Inflammatory macrophage treated with lipopolysaccharide for 4 hours (primary cell): ENCODE data around the gene DYNLT4.
"Not testable (repeated sequence)": the region's sequence is repeated elsewhere in the genome, so short reads cannot be mapped to it uniquely, and the experiment has no call there.

Experiments used
- DNase-seq: peaks from one replicate; pipeline ENCODE4 v3.0.0-alpha.2; 2020

The DYNLT4 gene, protein sequence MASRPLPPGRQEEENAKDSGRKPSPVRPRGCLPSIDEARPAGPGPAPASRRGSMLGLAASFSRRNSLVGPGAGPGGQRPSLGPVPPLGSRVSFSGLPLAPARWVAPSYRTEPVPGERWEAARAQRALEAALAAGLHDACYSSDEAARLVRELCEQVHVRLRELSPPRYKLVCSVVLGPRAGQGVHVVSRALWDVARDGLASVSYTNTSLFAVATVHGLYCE

DNA sequence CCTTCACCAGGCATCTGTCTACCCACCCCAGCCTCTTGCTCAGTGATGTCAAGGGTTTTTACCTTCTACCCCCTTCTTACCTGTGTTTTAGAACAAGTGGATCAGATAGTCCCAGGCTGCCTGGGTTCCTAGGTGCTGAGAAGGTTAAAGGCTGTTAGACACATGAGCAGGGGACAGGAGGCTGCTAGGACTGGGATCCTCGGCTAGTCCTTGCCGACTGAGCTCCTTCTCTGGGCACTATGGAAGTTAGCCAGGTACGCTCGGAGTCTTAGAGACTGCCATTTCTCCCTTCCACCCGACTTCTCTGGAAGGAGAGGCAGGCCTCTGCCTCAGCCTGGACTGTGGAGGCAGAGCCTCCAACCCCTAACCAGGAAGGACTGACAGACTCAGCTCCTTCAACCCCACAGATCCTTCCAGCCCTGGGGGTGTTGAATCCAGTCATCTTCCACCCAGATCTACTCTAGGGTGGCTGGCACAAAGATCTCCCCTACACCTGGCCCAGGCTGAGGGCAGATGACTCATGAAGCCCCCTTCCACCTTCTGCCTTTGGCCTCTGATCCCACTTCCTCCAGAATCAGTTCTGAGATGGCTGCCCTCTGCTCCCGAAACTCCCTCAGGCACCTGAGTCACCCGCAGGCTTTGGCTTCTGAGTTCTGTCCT is at the start of gene DYNLT4:
DYNLT4 (minus strand) TSS at position 648 of the 660 bp plus-strand sequence. CDS start 683 bp downstream, outside the sequence.
- no peak for DNase-seq

DNA sequence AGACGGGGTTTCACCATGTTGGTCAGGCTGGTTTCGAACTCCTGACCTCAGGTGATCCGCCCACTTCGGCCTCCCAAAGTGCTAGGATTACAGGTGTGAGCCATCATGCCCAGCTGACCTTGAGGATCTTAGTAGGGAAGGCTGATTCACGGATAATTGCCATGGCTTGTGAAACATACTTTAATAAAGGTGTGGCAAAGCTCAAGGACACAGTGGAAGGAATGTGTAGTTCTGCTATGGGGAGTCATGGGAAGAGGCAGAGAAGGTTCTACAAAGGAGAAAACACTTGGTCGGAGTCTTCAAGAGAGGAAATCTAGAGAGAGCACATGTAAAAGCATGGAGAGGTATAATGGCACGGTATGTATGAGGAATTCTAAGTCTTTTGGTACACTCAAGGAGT is 48.6 kb upstream of the DYNLT4 start:
- DNase-seq, result no peak

DNA sequence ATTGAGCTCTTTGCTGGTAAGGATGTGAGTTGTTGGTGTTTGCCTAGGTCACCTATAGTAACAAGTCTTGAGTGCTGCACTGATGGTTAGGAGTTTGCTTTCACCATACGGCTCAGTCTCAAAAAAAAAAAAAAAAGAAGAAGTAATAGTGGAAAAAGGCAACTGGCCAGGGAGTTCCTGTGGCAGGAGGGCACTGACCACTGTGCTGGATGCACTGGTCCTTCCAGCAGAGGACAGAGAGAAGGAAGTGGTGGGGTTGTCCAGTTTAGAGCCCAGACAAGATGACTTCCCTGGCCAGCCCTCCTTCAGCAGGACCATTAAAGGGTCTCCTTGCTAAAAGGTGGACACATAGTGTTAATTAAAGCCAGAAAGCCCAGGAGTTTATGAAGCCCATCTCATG is 47.8 kb upstream of the DYNLT4 start:
- no peak for DNase-seq

DNA sequence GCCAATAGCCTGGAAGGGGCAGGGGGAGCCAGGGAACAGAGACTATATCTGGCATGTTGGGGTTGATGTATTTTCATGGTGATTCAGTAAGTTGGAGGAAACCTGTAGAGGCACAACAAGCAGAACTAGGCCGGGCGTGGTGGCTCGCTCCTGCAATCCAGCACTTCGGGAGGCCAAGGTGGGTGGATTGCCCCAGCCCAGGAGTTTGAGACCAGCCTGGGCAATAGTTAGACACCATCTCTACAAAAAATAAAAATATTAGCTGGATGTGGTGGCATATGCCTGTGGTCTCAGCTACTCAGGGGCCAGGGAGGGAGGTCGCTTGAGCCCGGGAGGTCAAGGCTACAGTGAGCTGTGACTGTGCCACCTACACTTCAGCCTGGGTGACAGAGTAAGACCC is 46.0 kb upstream of the DYNLT4 start:
- DNase-seq, result no peak

DNA sequence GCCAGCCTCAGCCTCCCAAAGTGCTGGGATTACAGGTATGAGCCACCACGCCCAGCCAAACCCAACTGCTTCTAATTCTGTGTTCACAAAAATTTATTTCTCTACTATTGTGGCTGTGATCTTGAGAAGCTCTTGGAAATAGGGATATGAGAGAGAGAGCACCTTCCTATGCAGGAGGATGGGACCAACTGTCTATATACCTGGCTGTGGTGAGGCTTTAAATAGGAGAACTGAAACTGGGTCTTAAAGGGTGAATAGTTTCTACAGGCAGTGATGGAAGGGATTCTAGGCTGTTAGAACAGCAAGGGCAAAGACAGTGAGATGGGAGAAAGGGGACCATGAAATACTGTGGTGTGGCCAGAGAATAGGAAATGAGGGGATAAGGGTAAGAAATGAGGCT is 44.2 kb upstream of the DYNLT4 start:
- no peak for DNase-seq

DNA sequence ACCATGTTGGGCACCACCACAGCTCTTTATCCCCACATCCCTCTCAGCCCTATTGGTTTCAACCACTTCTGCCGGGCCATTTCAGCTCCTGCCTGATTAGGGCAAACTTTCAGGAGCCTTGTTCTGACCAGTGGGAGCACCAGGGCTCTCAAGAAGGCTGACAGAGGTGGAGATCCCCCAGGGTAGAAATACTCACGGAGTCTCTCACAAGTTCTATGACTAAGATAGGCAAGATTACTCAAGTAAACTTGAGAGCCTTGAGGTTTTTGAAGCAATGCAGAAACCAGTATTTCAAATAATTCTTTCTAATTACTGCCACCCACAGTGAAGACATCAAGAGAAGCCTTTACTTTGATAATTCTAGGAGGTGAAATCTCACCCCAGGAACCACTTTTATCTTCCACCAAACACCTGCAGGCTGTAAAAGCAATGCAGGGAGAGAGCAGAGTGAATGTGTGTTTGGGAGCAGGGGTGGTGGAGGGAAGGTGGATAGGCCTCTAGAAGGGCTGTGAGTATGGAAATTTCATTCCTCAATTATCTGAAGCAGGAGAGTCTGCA is 42.5 kb upstream of the DYNLT4 start:
- DNase-seq, result no peak

DNA sequence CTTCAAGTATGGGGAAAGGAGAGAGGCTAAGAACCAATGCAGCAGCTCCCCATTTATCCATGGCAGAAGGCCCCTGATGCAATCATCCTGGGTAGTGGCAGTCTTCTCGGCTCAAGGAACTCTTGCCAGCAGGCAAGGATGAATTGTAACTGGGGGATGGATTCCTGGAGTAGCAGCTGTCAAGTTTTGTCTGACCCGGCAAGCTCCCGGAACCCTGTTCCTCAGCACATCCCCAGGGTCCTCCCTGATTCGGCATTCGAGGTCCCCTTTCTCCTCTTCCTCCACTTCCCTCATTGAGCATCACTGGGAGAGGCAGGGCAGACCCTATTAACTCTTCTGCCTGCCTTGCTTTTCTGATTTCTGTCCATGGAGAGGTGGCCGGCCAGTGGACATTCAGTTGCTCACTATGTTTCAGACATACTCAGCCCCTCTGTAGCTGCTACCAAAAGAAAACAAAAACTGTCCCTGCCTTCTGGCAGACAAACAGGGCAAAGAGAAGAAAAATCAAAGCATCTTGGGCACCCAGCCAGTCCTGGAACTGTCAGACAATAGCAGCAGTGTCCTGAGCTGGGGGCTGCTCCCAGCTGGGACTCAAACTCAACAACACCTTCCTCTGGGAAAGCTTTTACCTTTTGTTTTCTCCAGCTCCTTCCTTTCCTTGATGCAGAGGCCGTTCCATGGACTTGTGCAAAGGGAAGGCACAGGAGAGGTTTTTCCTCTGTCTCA is 41.5 kb upstream of the DYNLT4 start:
- no peak for DNase-seq

DNA sequence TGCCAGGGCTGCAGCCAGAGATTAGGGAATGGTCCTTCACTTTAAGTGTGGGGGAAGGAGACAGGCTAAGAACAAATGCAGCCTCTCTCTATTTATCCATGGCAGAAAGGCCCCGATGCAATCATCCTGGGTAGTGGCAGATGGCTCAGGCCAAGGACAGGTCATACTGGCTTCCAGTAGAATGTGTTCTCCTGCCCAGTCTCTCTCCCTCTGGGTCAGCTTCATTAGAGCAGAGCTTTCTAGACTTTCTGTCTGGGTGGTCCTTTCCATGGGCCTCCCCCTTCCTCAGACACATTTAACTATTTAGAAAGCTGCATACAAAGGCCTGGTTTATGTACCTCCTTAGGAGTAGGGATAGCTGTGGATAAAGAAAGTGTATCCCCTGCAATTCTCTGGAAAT is 40.7 kb upstream of the DYNLT4 start:
- DNase-seq, result no peak

DNA sequence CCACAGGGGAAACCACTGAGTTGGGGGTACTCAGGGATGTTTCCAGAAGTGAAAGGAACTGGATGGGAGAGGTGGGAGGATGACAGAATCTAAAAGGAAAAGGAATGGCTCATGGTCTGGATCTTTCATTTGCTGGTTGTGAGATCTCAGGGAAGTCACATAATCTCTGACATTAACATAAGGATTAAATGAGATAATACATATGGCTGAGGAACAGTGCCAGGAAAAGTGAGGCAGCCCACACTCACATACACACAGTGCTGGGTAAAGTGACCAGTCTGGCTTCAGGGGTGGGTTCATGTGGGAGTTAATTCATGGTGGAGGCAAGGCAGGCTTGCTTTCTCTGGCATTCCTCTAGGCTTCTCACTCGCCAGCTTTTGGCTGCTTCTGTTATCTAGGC is 39.8 kb upstream of the DYNLT4 start:
- DNase-seq, result no peak

DNA sequence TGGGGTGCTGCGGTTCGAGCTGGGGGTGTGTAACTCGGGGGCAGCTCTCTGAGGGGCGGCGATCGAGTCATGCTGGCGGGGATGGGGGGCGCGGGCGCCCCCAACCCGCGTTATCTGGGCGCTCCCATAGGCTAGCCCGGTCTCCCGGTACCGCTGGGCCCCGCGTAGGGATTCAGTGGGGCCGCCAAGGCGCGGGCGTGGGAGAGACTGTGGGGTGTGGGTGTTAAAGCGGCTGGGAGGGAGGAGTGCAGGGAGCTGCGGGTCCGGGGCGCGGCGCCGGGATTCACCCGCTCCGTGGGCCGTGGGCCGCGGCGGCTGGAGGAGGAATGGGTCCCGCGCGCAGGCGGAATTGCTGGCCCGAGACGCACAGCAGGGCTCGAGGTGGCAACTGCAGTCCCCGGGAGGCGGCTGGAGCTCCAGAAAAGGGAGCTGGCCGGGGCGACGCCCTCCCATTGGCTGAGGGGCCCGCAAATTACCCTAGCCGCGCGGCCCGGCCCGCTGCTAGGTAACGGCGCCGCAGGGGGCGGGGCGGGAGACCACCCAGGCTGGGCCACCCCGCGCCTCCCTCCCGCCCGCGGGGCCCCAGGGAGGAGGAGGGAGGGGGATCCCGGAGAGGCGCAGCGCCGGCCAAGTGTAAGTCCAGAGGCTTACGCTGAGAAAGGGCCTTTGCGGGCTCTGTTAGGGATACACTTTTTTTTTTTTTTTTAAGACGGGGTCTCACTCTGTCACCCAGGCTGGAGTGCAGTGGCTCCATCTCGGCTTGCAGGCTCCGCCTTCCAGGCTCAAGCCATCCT is 35.9 kb upstream of the DYNLT4 start, which contains the start of gene PTCH2:
PTCH2 (minus strand) TSS at position 392 of the 794 bp plus-strand sequence; CDS start at position 71, 321 bp downstream.
- no peak for DNase-seq

DNA sequence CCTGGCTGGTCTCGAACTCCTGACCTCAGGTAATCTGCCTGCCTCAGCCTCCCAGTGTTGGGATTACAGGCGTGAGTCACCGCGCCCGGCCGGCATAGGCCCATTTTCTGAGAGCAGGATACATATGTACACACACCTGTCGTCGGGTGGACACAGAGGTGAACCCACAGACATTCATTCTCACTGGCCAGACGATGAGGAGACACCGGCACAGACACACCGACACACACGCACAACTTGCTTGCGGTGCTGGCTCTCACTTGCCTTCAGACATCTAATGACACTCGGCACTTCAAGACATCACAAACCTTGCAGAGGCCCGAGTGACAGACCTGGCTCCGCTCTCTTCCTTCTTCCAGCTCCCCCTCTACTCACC is 35.3 kb upstream of the DYNLT4 start:
- DNase-seq, result no peak

DNA sequence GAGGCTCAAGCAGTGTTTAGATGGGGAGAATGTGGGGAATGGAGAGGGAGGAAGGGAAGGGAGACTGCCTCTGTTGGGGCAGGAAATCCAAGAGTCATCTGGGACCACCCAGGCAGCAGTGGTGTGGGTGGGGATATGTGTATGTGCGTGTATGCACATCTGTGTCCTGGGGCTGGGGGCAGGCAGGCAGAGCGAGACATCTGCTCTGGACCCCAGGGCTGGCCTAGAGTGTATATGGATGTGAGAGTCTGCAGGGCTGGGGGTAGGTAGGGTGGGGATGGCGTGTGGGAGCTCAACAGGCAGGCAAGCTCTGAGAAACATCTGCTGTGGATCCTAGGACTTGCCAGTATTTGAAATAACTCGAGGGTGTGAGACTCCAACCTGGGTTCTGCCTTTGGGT is 32.4 kb upstream of the DYNLT4 start:
- no peak for DNase-seq

DNA sequence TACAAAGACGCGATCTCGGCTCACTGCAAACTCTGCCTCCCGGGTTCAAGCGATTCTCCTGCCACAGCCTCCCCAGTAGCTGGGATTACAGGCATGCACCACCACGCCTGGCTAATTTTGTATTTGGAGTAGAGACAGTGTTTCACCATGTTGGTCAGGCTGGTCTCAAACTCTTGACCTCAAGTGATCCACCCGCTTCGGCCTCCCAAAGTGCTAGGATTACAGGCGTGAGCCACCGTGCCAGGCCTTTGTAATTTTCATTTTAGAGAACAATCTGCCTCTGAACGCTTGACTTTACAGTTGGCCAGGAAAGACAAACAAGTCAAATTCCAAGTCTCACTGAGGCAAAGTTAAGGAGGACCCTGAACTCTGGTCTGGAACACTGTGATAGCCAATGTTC is 31.1 kb upstream of the DYNLT4 start:
- DNase-seq, result not testable (repeated sequence)

DNA sequence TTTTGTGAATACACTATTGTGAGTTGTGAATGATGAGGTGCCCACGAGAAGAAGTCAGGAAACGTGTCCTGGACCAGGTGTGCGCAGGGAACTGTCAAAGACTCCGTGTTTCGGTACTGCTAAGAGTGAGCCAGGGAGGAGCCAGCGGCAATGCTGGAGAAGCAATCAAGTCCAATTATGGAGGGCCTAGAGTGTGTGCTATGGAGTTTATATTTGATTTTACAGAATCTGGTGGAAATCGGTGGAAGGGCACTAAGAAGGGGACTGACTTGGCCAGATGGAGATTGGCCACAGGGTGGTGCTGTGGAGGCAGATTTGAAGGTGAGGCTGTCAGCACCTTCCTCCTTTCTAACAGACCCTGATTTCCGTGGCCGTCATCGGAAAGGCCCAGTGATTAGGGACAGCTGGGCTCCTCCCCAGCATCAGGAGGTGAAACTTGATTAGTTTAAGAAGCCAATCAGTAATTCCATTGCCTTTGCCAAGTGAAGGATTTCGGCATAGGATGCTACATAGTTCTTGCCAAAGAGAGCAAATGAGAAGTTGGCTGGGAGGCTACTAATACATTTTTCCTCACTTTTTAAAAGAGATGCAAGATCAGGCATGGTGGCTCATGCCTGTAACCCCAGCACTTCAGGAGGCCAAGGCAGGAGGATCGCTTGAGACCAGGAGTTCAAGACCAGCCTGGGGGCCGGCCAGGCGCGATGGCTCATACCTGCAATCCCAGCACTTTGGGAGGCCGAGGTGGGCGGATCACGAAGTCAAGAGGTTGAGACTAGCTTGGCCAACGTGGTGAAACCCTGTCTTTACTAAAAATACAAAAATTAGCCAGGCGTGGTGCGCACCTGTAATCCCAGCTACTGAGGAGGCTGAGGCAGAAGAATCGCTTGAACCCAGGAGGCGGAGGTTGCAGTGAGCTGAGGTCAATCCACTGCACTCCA is 28.9 kb upstream of the DYNLT4 start:
- peak; percentile 82 for DNase-seq

DNA sequence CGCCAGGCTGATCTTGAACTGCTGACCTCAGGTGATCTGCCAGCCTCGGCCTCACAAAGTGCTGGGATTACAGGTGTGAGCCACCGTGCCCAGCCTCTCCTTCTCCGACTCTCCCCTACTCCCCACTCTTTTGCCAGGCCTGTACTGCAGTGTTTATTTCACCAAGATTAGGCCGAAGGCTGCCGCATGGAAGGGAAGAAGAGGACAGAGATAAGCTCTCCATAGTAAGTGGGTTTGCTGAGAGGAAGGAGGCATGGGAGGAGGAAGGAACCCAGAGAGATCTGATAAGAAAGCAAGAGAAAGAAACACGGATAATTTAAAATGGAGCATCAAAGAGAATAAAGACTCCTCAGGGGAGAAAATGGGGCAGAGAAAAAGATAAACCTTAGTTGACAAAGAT is 27.2 kb upstream of the DYNLT4 start:
- DNase-seq, result no peak

DNA sequence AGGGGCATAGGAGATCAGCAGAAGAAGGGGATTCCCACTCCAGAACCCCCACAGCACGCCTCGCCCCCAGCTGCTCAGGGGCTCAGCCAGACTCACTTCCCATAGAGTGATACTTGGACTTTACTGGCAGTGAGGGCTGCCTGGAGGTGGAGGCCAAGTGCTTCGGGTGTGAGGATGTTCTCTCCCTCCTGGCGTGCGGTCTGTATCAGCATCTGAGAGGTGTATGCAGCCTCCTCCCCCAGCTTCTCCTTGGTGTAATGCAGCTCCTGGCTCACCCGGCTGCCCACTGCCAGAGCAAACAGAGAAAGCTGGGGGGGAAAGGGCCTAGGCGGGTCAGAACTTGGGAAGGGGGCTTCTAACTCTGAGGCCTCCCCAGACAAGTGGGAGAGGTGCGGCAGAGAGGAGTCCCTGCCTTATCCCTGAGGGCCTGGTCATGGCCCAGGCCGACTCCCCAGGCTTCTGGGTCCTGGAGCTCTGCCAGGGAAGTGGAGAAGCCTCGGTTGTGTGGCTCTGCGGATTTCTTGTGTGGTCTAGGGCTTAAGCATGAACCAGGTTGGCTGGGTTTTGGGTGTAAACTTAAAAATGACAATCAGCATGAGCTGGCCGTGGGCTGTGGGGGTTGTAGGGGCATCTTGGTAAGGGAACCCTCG is 25.0 kb upstream of the DYNLT4 start:
- no peak for DNase-seq

DNA sequence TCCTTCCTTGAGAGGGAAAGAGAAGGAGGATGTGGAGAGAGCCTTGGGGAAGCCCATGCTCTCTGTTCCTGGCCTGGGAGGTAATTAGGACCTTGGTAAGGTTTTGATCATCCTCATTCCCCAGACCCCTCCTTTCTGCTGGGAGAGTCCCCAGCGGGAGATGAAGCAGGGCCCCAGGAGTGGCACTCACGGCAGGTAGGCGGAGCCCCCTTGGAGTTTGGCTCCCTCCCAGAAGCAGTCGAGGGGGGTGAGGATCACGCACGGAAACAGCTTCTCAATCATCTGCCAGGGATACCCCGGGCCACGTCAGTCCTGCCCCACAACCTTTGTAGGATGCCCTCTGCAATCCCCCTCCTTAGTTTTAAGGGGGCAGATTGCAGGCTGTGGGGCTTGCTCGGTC is 24.4 kb upstream of the DYNLT4 start:
- no peak for DNase-seq

DNA sequence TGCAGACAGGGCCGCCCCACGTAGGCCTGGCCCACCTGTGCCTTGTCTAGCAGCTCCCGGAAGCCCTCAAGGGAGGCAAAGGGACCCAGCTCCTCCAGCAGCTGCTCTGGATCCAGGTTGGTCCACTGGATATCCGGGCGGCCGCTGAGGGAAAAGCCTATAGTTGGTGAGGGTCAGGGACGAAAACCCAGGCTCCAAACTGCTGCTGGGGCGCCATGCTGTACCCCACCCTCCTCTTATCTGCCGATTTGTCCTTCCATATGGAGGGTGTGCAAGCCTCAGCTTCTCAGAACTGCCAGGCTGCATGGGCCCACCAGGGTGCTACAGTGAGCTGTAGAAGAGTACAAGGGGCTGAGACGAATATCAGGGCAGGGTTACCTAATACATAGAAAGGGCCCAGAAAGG is 23.8 kb upstream of the DYNLT4 start:
- DNase-seq, result no peak

DNA sequence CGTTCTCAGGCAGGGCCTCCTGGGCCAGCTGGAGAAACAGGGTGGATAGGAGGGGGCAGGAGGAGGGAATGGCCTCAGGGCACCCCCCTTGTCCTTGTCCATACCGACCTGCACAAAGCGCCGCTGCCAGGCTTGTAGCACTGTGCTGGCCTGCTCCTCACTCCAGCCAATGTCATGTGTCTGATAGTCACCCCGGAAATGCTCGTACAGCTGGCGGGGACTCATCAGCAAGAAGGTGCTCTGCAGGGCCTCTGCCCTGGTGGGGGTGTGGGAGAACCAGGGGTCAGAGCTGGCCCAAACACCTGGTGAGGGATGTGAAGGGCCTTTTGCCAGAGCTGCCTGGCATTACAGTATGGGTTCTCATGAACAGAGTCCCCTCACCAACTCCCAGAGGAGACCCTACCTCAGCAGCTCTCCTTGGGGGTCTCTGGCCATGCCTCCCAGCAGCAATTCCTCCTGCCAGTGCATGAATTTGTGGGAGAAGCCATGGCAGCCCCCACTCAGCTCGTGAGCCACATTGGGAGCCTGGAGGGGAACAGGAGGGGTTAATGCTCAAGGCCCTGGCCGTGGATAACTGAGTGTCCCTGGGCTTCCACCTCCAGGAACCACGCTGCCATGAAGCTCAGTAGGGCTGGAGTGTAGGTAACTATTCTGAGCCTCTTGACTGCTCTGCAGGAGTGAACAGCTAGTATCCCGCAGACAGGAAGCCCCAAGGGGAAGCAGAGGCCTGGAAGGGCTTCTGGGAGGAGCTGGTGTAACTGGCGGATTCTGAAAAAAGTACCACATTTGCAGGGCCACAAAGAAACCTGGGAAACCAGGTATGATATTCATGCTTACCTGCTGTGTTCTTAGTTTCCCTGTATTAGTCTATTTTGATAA is 22.6 kb upstream of the DYNLT4 start:
- no peak for DNase-seq

DNA sequence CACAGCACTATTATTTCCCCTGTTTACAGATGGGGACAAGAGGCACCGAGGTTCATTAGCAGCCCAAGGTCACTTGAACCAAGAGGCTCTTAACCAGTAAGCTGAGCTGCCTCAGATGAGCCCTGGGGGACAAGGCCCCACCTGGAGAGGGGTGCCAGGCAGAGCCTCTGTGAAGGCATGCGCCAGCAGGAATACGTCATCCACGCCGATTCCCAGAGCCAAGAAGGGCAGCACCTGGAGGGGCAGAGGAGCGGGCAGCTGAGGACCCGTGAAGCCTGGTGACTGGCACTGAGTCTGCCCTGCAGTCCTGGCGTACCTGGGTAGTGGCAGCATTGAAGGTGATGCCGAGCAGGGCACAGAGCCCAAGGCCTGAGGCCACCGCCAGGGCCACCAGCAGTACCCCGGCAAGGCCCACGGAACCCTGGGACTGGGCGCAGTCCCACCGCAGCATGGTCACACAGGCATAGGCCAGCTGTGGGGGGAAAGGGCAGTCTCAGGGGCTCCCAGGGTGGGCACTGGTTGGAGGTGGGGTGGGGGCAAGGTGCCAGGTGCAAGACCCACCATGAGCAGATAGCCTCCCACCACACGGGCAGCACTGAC is 21.8 kb upstream of the DYNLT4 start:
- DNase-seq, result no peak
